Loucy (cell line): ENCODE data around the gene GAS7.

Experiments
- EZH2phosphoT487 ChIP-seq: fragments of 200-600 bp; IDR thresholded peaks from 2 replicates; pipeline ENCODE4 v1.6.1; 2018; ENCODE audit warnings: antibody characterized with exemption, mild to moderate bottlenecking, moderate library complexity, borderline replicate concordance
- TF ChIP-seq, protein P1 (sequence below): fragments of 200-600 bp; sonication (generic); conservative IDR thresholded peaks from 2 replicates; pipeline ENCODE4 v1.5.1; 2014; ENCODE audit warnings: mild to moderate bottlenecking, antibody characterized with exemption, low read length

DNA sequence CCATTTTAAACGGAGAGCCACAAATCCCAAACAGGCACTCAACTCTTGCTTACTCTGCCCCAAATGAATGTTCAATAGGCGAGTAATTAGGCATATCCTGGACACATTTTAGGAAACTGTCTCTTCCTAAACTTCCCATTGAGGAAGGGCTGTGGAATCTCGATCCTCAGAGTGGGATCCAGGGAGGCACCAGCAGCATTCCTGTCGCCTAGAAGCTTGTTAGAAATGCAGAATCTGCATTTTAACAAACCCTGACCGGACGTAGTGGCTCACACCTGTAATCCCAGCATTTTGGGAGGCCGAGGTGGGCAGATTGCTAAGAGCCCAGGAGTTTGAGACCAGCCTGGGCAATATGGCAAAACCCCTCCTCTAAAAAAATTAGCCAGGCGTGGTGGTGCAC lies 95.6 kb downstream of the GAS7 start:
- TF ChIP-seq, protein P1, sequence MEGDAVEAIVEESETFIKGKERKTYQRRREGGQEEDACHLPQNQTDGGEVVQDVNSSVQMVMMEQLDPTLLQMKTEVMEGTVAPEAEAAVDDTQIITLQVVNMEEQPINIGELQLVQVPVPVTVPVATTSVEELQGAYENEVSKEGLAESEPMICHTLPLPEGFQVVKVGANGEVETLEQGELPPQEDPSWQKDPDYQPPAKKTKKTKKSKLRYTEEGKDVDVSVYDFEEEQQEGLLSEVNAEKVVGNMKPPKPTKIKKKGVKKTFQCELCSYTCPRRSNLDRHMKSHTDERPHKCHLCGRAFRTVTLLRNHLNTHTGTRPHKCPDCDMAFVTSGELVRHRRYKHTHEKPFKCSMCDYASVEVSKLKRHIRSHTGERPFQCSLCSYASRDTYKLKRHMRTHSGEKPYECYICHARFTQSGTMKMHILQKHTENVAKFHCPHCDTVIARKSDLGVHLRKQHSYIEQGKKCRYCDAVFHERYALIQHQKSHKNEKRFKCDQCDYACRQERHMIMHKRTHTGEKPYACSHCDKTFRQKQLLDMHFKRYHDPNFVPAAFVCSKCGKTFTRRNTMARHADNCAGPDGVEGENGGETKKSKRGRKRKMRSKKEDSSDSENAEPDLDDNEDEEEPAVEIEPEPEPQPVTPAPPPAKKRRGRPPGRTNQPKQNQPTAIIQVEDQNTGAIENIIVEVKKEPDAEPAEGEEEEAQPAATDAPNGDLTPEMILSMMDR = no peak
- TF ChIP-seq EZH2phosphoT487 = no peak
